Prostate gland (tissue), 2 donors: Measurements from ENCODE around the gene DKK1. TPM values are rescaled to one million over a fixed set of nuclear protein-coding genes. Genes with fewer than 3 reads are reported as not detected.

ENCODE experiments used
- DNase-seq: peaks from one replicate; pipeline ENCODE4 v3.0.0-alpha.2; 2019; ENCODE audit warnings: low spot score
- H3K27ac ChIP-seq, 2 donors: fragments of 200-600 bp; sonication (generic); 2 replicates each; pipeline ENCODE4 v1.5.1; 2017 to 2019
- H3K27me3 ChIP-seq: fragments of 200-600 bp; sonication (generic); replicated peaks from 2 replicates; pipeline ENCODE4 v1.5.1; 2019; ENCODE audit not compliant: insufficient read depth
- H3K36me3 ChIP-seq, 2 donors: fragments of 200-600 bp; sonication (generic); 1 replicate in 1 of 2; 2 replicates in 1 of 2; pipeline versions ENCODE4 v1.5.1 to v1.8.1; 2017 to 2019
- H3K4me1 ChIP-seq: fragments of 200-600 bp; sonication (generic); replicated peaks from 2 replicates; pipeline ENCODE4 v1.5.1; 2019
- H3K4me3 ChIP-seq, 2 donors: fragments of 200-600 bp; sonication (generic); 2 replicates each; pipeline ENCODE4 v1.5.1; 2017 to 2019
- H3K9me3 ChIP-seq: fragments of 200-600 bp; sonication (generic); 2 replicates; pipeline ENCODE4 v1.5.1; 2017
- POLR2A ChIP-seq: fragments of 450-650 bp; IDR thresholded peaks from one replicate; pipeline ENCODE4 v1.6.1; 2016; ENCODE audit warnings: antibody characterized with exemption, mild to moderate bottlenecking
- POLR2AphosphoS5 ChIP-seq: sonication (generic); formaldehyde crosslinking; IDR thresholded peaks from one replicate; pipeline ENCODE4 v1.6.1; 2017; ENCODE audit warnings: antibody characterized with exemption
- WGBS: methylation state at CpG from one replicate; pipeline ENCODE4 v1.1.5; 2018; 5-methylcytosine and 5-hydroxymethylcytosine counted together
- intact Hi-C: fragments of 100-400 bp; cut with DNase I; formaldehyde crosslinking; loops from one replicate; pipeline ENCODE4 v1.14.2; 2022
- total RNA-seq, 2 donors: library from RNA; depleted of rRNA; stranded (reverse); fragments of >200 nt; gene quantifications; one replicate each; pipeline ENCODE4 v1.1.0, GENCODE V29; 2016
- TF ChIP-seq, protein P1 (sequence below), 4 experiments: fragments of 200-600 bp in 2 of 4; fragments of 450-650 bp in 2 of 4; sonication (generic) in 2 of 4; IDR thresholded peaks; 1 replicate in 3 of 4; 2 replicates in 1 of 4; pipeline ENCODE4 v1.5.1; 2016 to 2019; ENCODE audit warnings: antibody characterized with exemption in 4 of 4, mild to moderate bottlenecking in 2 of 4, moderate library complexity in 2 of 4

Gene DKK1
- total RNA-seq, 2 donors from 2014 or later: 6.5 to 10.2 TPM

DNA sequence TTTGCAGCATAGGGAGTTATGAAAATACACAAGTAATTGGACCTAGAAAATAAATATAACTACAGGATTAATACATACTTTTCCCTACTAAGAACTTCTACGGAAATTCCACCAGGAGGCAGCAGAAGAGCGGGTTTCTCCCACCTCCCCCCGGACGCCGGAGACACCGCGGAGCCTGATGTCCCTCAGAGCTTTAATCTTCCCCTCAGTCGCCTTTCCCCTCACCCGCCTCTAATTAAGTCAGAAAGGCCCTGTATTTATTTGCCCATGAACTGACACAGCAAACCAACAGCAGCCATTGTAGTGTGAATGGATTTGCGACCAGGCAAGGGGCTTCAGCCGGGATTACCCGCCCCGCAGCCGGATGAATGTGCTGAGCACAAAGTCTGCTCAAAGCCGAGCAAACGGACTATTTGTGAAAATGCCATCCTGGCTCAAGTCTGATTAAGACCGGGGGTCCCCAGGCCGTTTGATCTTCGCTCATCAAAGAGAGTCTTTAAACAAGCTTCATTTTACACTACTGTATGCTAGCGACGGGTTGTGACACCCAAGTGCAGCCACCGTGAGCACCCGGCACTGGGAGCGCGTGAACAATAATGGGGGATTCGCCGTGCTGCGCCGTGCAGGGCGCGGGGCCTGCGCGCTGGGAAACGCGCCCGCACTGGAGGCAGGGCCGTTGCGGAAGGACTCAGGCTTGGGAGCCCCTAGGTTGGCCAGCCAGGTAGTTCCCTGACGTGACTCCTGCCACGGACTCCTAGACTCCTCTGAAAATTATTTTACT is 5.6 kb upstream of the DKK1 start:
- WGBS: 2% methylated on average over 40 of the region's 40 CpGs
- TF ChIP-seq, protein P1, sequence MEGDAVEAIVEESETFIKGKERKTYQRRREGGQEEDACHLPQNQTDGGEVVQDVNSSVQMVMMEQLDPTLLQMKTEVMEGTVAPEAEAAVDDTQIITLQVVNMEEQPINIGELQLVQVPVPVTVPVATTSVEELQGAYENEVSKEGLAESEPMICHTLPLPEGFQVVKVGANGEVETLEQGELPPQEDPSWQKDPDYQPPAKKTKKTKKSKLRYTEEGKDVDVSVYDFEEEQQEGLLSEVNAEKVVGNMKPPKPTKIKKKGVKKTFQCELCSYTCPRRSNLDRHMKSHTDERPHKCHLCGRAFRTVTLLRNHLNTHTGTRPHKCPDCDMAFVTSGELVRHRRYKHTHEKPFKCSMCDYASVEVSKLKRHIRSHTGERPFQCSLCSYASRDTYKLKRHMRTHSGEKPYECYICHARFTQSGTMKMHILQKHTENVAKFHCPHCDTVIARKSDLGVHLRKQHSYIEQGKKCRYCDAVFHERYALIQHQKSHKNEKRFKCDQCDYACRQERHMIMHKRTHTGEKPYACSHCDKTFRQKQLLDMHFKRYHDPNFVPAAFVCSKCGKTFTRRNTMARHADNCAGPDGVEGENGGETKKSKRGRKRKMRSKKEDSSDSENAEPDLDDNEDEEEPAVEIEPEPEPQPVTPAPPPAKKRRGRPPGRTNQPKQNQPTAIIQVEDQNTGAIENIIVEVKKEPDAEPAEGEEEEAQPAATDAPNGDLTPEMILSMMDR (IDR thresholded peaks at IDR 0.05): peak; percentile 23 to 80 (median 68)
- no peak for TF ChIP-seq POLR2A
- TF ChIP-seq POLR2AphosphoS5: no peak
- no peaks in the 10 kb centered on the region for H3K4me1 ChIP-seq
- H3K27ac ChIP-seq: no peak overlapping the region
- no peaks in the 10 kb centered on the region for H3K27me3 ChIP-seq
- no peaks in the 10 kb centered on the region for H3K9me3 ChIP-seq
- peak overlapping the region; percentile 24 to 26 for H3K4me3 ChIP-seq
- H3K36me3 ChIP-seq: no peaks in the 10 kb centered on the region
- intact Hi-C loops: no loop called here
- DNase-seq: peak; percentile 62

DNA sequence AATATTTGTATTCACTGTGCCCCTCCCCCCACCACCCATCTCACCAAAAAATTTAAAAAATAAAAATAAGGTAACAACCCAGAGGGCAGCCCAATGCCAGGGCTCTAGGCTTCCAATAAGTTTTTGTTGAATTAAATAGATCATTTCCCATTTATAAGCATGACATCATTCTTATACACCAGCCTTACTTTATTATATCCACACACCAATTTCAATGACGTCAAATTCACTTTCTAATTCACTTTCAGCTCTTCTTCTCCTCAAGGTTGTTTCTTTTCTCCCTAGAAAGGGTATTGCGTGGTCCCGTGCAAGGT is 1.2 kb upstream of the DKK1 start:
- WGBS: 23% methylated on average over 3 of the region's 3 CpGs
- H3K9me3 ChIP-seq: no peaks in the 10 kb centered on the region
- DNase-seq: no peak
- H3K4me3 ChIP-seq: no peak overlapping the region
- no peaks in the 10 kb centered on the region for H3K27me3 ChIP-seq
- intact Hi-C loops: loop anchor here (5.0 kb wide), 1 partner anchor 174 kb away; no protein-coding TSS in a partner anchor
- no peaks in the 10 kb centered on the region for H3K4me1 ChIP-seq
- no peak overlapping the region for H3K27ac ChIP-seq
- no peak for TF ChIP-seq POLR2AphosphoS5
- no peak for TF ChIP-seq POLR2A
- TF ChIP-seq, protein P1 (IDR thresholded peaks at IDR 0.05): no peak
- H3K36me3 ChIP-seq: no peaks in the 10 kb centered on the region

DNA sequence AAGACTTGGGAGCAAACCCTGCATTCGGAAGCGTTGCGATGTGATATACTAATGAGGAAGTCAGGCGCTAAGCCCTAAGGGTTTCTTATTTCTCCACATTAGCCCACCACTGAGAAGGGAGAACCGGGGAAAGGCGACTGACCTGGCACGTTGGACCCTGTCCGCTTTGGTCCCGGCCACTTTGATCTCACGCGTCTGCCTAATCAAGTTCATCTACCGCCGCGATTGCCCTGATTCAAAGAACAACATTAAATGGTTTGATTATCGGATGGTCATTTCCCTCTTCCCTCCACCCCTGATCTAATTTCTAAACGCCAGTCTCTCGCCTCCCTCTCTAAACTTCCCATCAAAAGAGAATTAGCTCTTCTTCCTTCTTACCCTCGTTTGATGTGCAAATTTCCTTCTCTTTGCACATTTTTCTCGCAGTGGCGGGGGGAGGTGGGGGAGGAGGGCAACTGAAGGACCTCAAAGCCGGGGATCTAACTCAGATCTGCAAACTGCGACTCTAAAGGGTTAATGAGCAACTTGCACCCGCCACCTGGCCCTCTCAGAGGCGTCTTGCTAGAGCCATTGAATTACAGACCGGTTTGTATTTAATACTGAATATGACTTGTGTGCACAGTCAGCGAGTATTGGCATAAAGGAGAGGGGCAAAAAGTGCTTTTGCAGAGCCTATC is 687 bp upstream of the DKK1 start:
- intact Hi-C loops: loop anchor here (5.0 kb wide), 1 partner anchor 174 kb away; no protein-coding TSS in a partner anchor
- TF ChIP-seq, protein P1 (IDR thresholded peaks at IDR 0.05): no peak
- TF ChIP-seq POLR2A: no peak
- TF ChIP-seq POLR2AphosphoS5: no peak
- H3K36me3 ChIP-seq: no peaks in the 10 kb centered on the region
- H3K27ac ChIP-seq: no peak overlapping the region
- DNase-seq: no peak
- H3K27me3 ChIP-seq: no peaks in the 10 kb centered on the region
- WGBS: 4% methylated on average over 26 of the region's 26 CpGs
- no peaks in the 10 kb centered on the region for H3K4me1 ChIP-seq
- H3K4me3 ChIP-seq: peak overlapping the region; percentile 30 to 38
- H3K9me3 ChIP-seq: no peaks in the 10 kb centered on the region

DNA sequence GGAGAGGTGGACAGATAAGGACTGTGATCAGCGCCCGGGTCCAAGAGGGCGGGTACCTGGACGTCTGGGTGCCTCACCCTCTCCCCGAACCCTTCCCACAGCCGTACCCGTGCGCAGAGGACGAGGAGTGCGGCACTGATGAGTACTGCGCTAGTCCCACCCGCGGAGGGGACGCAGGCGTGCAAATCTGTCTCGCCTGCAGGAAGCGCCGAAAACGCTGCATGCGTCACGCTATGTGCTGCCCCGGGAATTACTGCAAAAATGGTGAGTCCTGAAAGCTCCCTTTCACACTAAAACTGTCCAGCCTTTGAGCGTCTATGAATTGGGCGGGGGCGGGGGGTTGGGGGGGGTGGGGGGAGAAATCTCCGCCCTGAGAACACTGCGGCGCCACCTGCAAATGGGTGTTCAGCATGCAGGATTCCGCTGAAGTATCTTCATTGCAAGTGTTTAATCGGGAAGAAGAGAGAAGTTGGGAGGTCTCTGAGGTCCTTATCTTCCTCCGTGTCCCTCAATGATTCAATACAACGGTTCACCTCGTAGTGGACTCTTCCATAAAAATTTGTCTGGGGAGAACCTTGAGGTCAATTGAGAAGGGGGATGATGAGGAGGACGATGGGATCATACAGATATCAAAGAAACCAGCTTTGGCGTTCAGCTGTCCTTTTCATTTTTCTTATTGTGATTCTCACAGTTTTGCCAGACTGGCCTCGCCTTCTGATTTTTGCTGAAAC is 906 bp downstream of the DKK1 start:
- Histone ChIP-seq H3K36me3 (no peaks in the 10 kb centered on the region), H3K9me3 (no peaks in the 10 kb centered on the region), H3K27ac (no peak overlapping the region), H3K27me3 (no peaks in the 10 kb centered on the region), H3K4me1 (no peaks in the 10 kb centered on the region), H3K4me3 (peak overlapping the region; percentile 30 to 38)
- 7% methylated on average over 36 of the region's 36 CpGs for WGBS
- DNase-seq: no peak
- intact Hi-C loops: loop anchor here (5.0 kb wide), 1 partner anchor 172 kb away; no protein-coding TSS in a partner anchor
- no peak for TF ChIP-seq POLR2A
- TF ChIP-seq, protein P1 (IDR thresholded peaks at IDR 0.05): no peak
- no peak for TF ChIP-seq POLR2AphosphoS5
